ENCODE data around the gene SGCA. TPM values are rescaled to one million over a fixed set of nuclear protein-coding genes. Genes with fewer than 3 reads are reported as not detected.

The SGCA gene
- polyA plus RNA-seq: not detected in 2 replicates

GRCh38 chr17:50165867-50166517 lies at the start of gene SGCA:
Gene SGCA, plus strand, starts transcription at chr17:50166005. Its CDS starts 36 bp downstream, at chr17:50166041.

GRCh38 chr17:50129728-50130558 lies 35.9 kb upstream of the SGCA start, which contains the start of gene SAMD14:
Gene SAMD14, minus strand, starts transcription at chr17:50130160. Its CDS starts 5,201 bp downstream, at chr17:50124959.

GRCh38 chr17:50150354-50151040 lies 15.3 kb upstream of the SGCA start, which contains the start of gene PPP1R9B:
Gene PPP1R9B, minus strand, starts transcription at chr17:50150677. Its CDS starts 164 bp downstream, at chr17:50150513.

GRCh38 chr17:50201276-50201854 lies 35.6 kb downstream of the SGCA start, which contains the start of gene COL1A1:
Gene COL1A1, minus strand, starts transcription at chr17:50201631. Its CDS starts 118 bp downstream, at chr17:50201513.

Other genes with a start within 250 kb of the SGCA start
- gene DLX4, start 196.8 kb upstream of the SGCA start, polyA plus RNA-seq: not detected in 2 replicates
- gene DLX3, start 170.8 kb upstream of the SGCA start, polyA plus RNA-seq: not detected in 2 replicates
- 11.4 and 18.8 TPM in 2 replicates for gene ITGA3, start 109.9 kb upstream of the SGCA start, polyA plus RNA-seq
- 9.7 and 16.4 TPM in 2 replicates for gene PDK2, start 70.7 kb upstream of the SGCA start, polyA plus RNA-seq
- not detected in 2 replicates for gene SAMD14, start 35.8 kb upstream of the SGCA start, polyA plus RNA-seq
- 1.0 and 1.2 TPM in 2 replicates for gene PPP1R9B, start 15.3 kb upstream of the SGCA start, polyA plus RNA-seq
- gene COL1A1, start 35.6 kb downstream of the SGCA start, polyA plus RNA-seq: 0.15 TPM in 1 of 2 replicates, not detected in the other
- not detected in 2 replicates for gene TMEM92, start 108.5 kb downstream of the SGCA start, polyA plus RNA-seq
- 23.1 and 38.2 TPM in 2 replicates for gene XYLT2, start 180.1 kb downstream of the SGCA start, polyA plus RNA-seq
- 272 and 327 TPM in 2 replicates for gene MRPL27, start 207.2 kb downstream of the SGCA start, polyA plus RNA-seq
- 0.35 TPM in 1 of 2 replicates, not detected in the other for gene EME1, start 207.2 kb downstream of the SGCA start, polyA plus RNA-seq
- 13.2 and 24.3 TPM in 2 replicates for gene LRRC59, start 231.5 kb downstream of the SGCA start, polyA plus RNA-seq